H1 (cell line): ENCODE measurements around the gene STK32C. TPM values are rescaled to one million over a fixed set of nuclear protein-coding genes. Genes with fewer than 3 reads are reported as not detected.

Experiments
- CTCF ChIA-PET: fragments of 300-600 bp; sonication (Branson Sonifier 250); formaldehyde crosslinking; loops from one replicate; lab custom pipeline; 2021; ENCODE audit not compliant: partially characterized antibody; lab: Charles Lee
- POLR2A ChIA-PET: fragments of 300-600 bp; sonication (Branson Sonifier 250); formaldehyde crosslinking; loops from one replicate; lab custom pipeline; 2021; ENCODE audit warnings: inconsistent platforms; ENCODE audit not compliant: partially characterized antibody; lab: Charles Lee
- DNase-seq, 2 experiments: peaks; one replicate each; pipeline versions ENCODE4 v3.0.0 to v3.0.0-alpha.2; 2010 to 2022; ENCODE audit warnings: low spot score in 2 of 2, low read depth in 1 of 2, mixed read lengths in 1 of 2
- FAIRE-seq: peaks from 2 replicates; lab custom pipeline; 2011; peaks lifted over from hg19 to GRCh38; lab: Jason Lieb, UNC
- H2AFZ ChIP-seq: 2 replicates; pipeline ENCODE4 v1.8.1; 2012; ENCODE audit warnings: low read length, inconsistent platforms
- H2AK5ac ChIP-seq: 2 replicates; pipeline ENCODE4 v1.6.1; 2013; ENCODE audit warnings: low read depth, low read length
- H2BK120ac ChIP-seq: replicated peaks from 2 replicates; pipeline ENCODE3; 2013; ENCODE audit warnings: low read depth, low read length, inconsistent platforms
- H2BK12ac ChIP-seq: 2 replicates; pipeline ENCODE4 v1.6.1; 2013; ENCODE audit warnings: low read depth, low read length
- H2BK15ac ChIP-seq: 2 replicates; pipeline ENCODE4 v1.6.1; 2013; ENCODE audit warnings: low read length
- H2BK20ac ChIP-seq: 2 replicates; pipeline ENCODE4 v1.6.1; 2013; ENCODE audit warnings: low read length
- H2BK5ac ChIP-seq: 2 replicates; pipeline ENCODE4 v1.6.1; 2013; ENCODE audit warnings: low read depth, low read length
- H3K14ac ChIP-seq: 2 replicates; pipeline ENCODE4 v1.6.1; 2013; ENCODE audit warnings: inconsistent platforms; ENCODE audit not compliant: insufficient read length
- H3K18ac ChIP-seq: 2 replicates; pipeline ENCODE4 v1.6.1; 2013; ENCODE audit warnings: low read length; ENCODE audit errors: extremely low read depth
- H3K23ac ChIP-seq: 2 replicates; pipeline ENCODE4 v1.6.1; 2013; ENCODE audit warnings: inconsistent platforms; ENCODE audit not compliant: insufficient read length
- H3K23me2 ChIP-seq: 2 replicates; pipeline ENCODE4 v1.6.1; 2013; ENCODE audit warnings: low read depth, low read length
- H3K27ac ChIP-seq: 2 replicates; pipeline ENCODE4 v1.6.1; 2011; ENCODE audit warnings: low read depth, low read length, inconsistent platforms
- H3K27me3 ChIP-seq, 4 experiments: replicated peaks in 1 of 4; 1 replicate in 1 of 4; 2 replicates in 3 of 4; pipeline versions ENCODE4 v1.6.1 to v1.8.1; 2011 to 2013; ENCODE audit warnings: low read length in 3 of 4, mild to moderate bottlenecking in 3 of 4, inconsistent platforms in 2 of 4, mixed read lengths in 2 of 4, moderate library complexity in 1 of 4; ENCODE audit not compliant: control insufficient read depth in 3 of 4, insufficient read depth in 3 of 4; ENCODE audit errors: extremely low read depth in 1 of 4
- H3K36me3 ChIP-seq, 4 experiments: 2 replicates each; pipeline versions ENCODE4 v1.6.1 to v1.8.1; 2011 to 2013; ENCODE audit warnings: mild to moderate bottlenecking in 4 of 4, low read length in 3 of 4, moderate library complexity in 2 of 4, control low read depth in 1 of 4, inconsistent platforms in 1 of 4; ENCODE audit not compliant: insufficient read depth in 4 of 4, control insufficient read depth in 2 of 4
- H3K4ac ChIP-seq: replicated peaks from 2 replicates; pipeline ENCODE3; 2013; ENCODE audit warnings: low read length, low read depth, mixed read lengths, inconsistent platforms; ENCODE audit not compliant: insufficient read length
- H3K4me1 ChIP-seq, 4 experiments: replicated peaks in 1 of 4; 1 replicate in 1 of 4; 2 replicates in 3 of 4; pipeline versions ENCODE4 v1.6.1 to v1.8.1; 2011 to 2013; ENCODE audit warnings: low read length in 3 of 4, inconsistent platforms in 2 of 4, mixed read lengths in 1 of 4; ENCODE audit not compliant: insufficient read depth in 4 of 4, control insufficient read depth in 3 of 4
- H3K4me2 ChIP-seq, 2 experiments: 2 replicates each; pipeline versions ENCODE4 v1.6.1 to v1.8.1; 2011 to 2013; ENCODE audit warnings: low read depth in 2 of 2, low read length in 2 of 2, control low read depth in 1 of 2, inconsistent platforms in 1 of 2, mild to moderate bottlenecking in 1 of 2; ENCODE audit not compliant: insufficient read depth in 1 of 2
- H3K4me3 ChIP-seq, 4 experiments: fragments of 200-600, 300-600 bp in 1 of 4; sonication (generic), shearing (Covaris generic), sonication (Bioruptor Twin) in 1 of 4; 2 replicates each; pipeline versions ENCODE4 v1.5.1 to v1.8.1; 2011 to 2016; ENCODE audit warnings: low read length in 4 of 4, low read depth in 3 of 4, control low read depth in 2 of 4, inconsistent platforms in 2 of 4, mild to moderate bottlenecking in 2 of 4, mixed read lengths in 1 of 4, moderate library complexity in 1 of 4; ENCODE audit not compliant: insufficient read depth in 2 of 4; ENCODE audit errors: extremely low read depth in 1 of 4
- H3K56ac ChIP-seq: replicated peaks from 2 replicates; pipeline ENCODE3; 2013; ENCODE audit warnings: low read depth, mild to moderate bottlenecking, mixed read lengths, low read length, inconsistent platforms; ENCODE audit not compliant: insufficient read length
- H3K79me1 ChIP-seq: 2 replicates; pipeline ENCODE4 v1.6.1; 2013; ENCODE audit warnings: low read depth, low read length, control low read depth
- H3K79me2 ChIP-seq, 2 experiments: 2 replicates each; pipeline versions ENCODE4 v1.6.1 to v1.8.1; 2012 to 2013; ENCODE audit warnings: low read length in 2 of 2, mild to moderate bottlenecking in 2 of 2, inconsistent platforms in 1 of 2; ENCODE audit not compliant: insufficient read depth in 2 of 2, control insufficient read depth in 1 of 2
- H3K9ac ChIP-seq, 4 experiments: replicated peaks in 1 of 4; 1 replicate in 1 of 4; 2 replicates in 3 of 4; pipeline versions ENCODE4 v1.6.1 to v1.8.1; 2011 to 2013; ENCODE audit warnings: low read depth in 3 of 4, low read length in 3 of 4, control low read depth in 2 of 4, mild to moderate bottlenecking in 2 of 4, moderate library complexity in 2 of 4, inconsistent platforms in 1 of 4; ENCODE audit errors: extremely low read depth in 1 of 4
- H3K9me3 ChIP-seq, 2 experiments: 2 replicates each; pipeline versions ENCODE4 v1.6.1 to v1.8.1; 2012 to 2013; ENCODE audit warnings: mild to moderate bottlenecking in 2 of 2, moderate library complexity in 2 of 2, control low read depth in 1 of 2, inconsistent platforms in 1 of 2, low read depth in 1 of 2, low read length in 1 of 2, mixed read lengths in 1 of 2; ENCODE audit not compliant: insufficient read depth in 2 of 2
- H4K20me1 ChIP-seq, 2 experiments: replicated peaks in 1 of 2; 2 replicates each; pipeline versions ENCODE3 to v1.8.1; 2011 to 2013; ENCODE audit warnings: inconsistent platforms in 2 of 2, low read length in 2 of 2, mild to moderate bottlenecking in 1 of 2; ENCODE audit not compliant: insufficient read depth in 2 of 2, control insufficient read depth in 1 of 2
- H4K5ac ChIP-seq: 2 replicates; pipeline ENCODE4 v1.6.1; 2013; ENCODE audit warnings: low read length, low read depth, mixed read lengths, inconsistent platforms; ENCODE audit not compliant: insufficient read length
- H4K8ac ChIP-seq: 2 replicates; pipeline ENCODE4 v1.8.0; 2013; ENCODE audit warnings: mild to moderate bottlenecking, moderate library complexity, low read length, inconsistent platforms; ENCODE audit not compliant: insufficient read depth; ENCODE audit errors: extremely low read depth
- H4K91ac ChIP-seq: replicated peaks from 2 replicates; pipeline ENCODE3; 2013; ENCODE audit warnings: low read length, mixed read lengths, inconsistent platforms; ENCODE audit not compliant: insufficient read length
- TEAD4 ChIP-seq: IDR thresholded peaks from 2 replicates; pipeline ENCODE4 v1.6.1; 2012; ENCODE audit warnings: low read depth, low read length, inconsistent platforms, mixed read lengths
- WGBS, 2 experiments: shearing (Covaris generic) in 1 of 2; methylation state at CpG; one replicate each; pipeline versions ENCODE4 v1.1.6 to v1.1.7; 2013 to 2015; ENCODE audit warnings: low lambda C conversion rate in 2 of 2, mixed read lengths in 2 of 2, inconsistent platforms in 1 of 2, low coverage in 1 of 2, missing lambda C conversion rate in 1 of 2; ENCODE audit not compliant: insufficient replicate concordance in 2 of 2, insufficient coverage in 1 of 2, insufficient read length in 1 of 2; ENCODE audit errors: extremely low coverage in 1 of 2, missing lambda C conversion rate in 1 of 2; 5-methylcytosine and 5-hydroxymethylcytosine counted together
- polyA plus RNA-seq, 7 experiments: library from polyadenylated mRNA; depleted of rRNA in 3 of 7; stranded (reverse) in 5 of 7; unstranded in 2 of 7; fragments of >200 nt in 5 of 7; fragments of 200-250 nt in 2 of 7; gene quantifications; 1 replicate in 5 of 7; 2 replicates in 1 of 7; 4 replicates in 1 of 7; pipeline versions ENCODE4 v1.2.1 to v1.2.3, GENCODE V29; 2011 to 2013; ENCODE audit warnings: missing spikeins in 2 of 7, mixed read lengths in 2 of 7
- total RNA-seq: library from RNA; stranded (reverse); fragmentation: NEBNext Ultra II Directional; extraction: Animal tissue kit (Norgen Biotek cat#: 25700); gene quantifications from 2 replicates; pipeline ENCODE4 v1.2.1, GENCODE V29; 2021

The STK32C gene
- total and polyA plus RNA-seq, 2 of the 8 experiments (the other 6 are each of a cell fraction or from before 2014, with no cell fraction given), result 10.6 to 15.6 TPM

DNA sequence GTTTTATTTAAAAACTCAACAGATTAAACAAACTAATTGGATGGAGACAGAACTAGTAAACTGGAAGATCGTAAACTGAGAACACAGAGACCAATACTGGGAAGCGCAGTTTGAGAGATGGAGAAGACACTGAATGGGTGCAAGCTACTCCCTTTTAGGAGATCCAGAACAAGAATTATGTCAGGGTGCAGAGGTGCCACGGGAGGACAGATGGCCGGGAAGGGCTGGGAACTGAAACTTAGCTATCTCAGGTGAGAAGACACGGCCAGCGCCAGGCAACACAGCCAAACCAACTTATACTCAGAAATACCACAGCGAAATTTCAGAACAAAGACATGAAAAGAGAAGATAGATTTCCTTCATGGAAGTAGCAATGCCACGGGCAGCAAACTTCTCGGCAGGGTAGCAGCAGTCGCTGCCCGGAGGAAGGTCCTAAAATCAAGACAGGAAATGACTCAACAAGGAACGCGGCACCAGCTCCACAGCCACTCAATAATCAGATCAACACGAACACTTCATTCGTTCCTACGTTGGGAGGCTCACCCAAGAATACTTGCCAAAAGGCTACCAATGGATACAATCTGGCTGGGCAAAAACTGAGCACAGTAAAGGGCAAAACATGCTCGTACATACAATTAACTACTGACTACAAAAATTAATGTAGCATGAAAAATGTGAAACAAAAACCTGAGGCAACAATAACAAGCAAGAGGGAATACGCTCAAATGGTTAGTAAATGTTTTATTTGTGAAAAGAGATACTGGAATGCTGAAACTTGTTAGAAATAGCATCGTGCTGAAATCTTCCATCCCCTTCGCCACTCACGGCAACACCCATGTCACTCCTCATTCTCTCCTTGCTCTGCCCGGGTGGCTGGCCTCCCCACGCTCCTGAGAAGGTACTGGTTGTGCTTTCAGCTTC is 22.1 kb upstream of the STK32C start:
- no peak overlapping the region for H3K56ac ChIP-seq
- peaks cover 4 to 34% of the 10 kb centered on the region in 2 experiments for H3K79me2 ChIP-seq
- no peak for FAIRE-seq
- no peaks in the 10 kb centered on the region; a peak in 1 of 8 replicates for H3K36me3 ChIP-seq
- H2BK5ac ChIP-seq, result peak overlapping the region; percentile 53; the same call in 1 of the 2 replicates
- H2AK5ac ChIP-seq, result no peak overlapping the region
- H2BK12ac ChIP-seq, result 0 out of 2 replicates have a peak overlapping the region, but pooled peaks have one; percentile 27
- 88% methylated on average over 23 of the region's 23 CpGs; no CpG with 5 or more reads in 1 of the 2 experiments for WGBS, 2 experiments
- H2BK15ac ChIP-seq, result no peak overlapping the region
- H3K4ac ChIP-seq, result no peak overlapping the region
- no peak overlapping the region for H3K18ac ChIP-seq
- no peak for DNase-seq
- peak overlapping the region; percentile 55 to 87 for H3K4me2 ChIP-seq
- peak overlapping the region; percentile 5 to 97 (median 16); a peak in 4 of 8 replicates for H3K4me3 ChIP-seq
- H3K27ac ChIP-seq, result no peak overlapping the region
- H3K79me1 ChIP-seq, result peaks cover 7% of the 10 kb centered on the region; the same call in 1 of the 2 replicates
- H4K5ac ChIP-seq, result no peak overlapping the region
- ChIA-PET CTCF (interaction anchor here (1.0 to 1.7 kb wide), 4 partner anchors 9 to 81 kb away, joined by 3 to 5 read pairs (median 3); no protein-coding TSS in a partner anchor), POLR2A (no interaction called here)
- no peak overlapping the region for H2BK20ac ChIP-seq
- H4K91ac ChIP-seq, result no peak overlapping the region
- H3K9me3 ChIP-seq, result no peaks in the 10 kb centered on the region
- peaks cover 9% of the 10 kb centered on the region for H3K23me2 ChIP-seq
- H3K27me3 ChIP-seq, result 0 out of 7 replicates have a peak, but pooled peaks cover 0 to 3% (median 0%) of the 10 kb centered on the region in 4 experiments
- no peak overlapping the region for H4K8ac ChIP-seq
- no peak overlapping the region for H2AFZ ChIP-seq
- peaks cover 5 to 14% (median 6%) of the 10 kb centered on the region in 4 experiments for H3K4me1 ChIP-seq
- H3K14ac ChIP-seq, result no peak overlapping the region
- no peak overlapping the region for H3K23ac ChIP-seq
- no peak for TF ChIP-seq TEAD4
- H3K9ac ChIP-seq, result peak overlapping the region in 1 of 4 experiments; percentile 17; a peak in 1 of 7 replicates
- H2BK120ac ChIP-seq, result no peak overlapping the region
- H4K20me1 ChIP-seq, result peaks cover 0 to 2% of the 10 kb centered on the region in 2 experiments
